Tibial artery (tissue), 4 donors: ENCODE measurements around the gene ZBTB40.

Experiments used
- DNase-seq, 2 donors: peaks; one replicate each; pipeline ENCODE4 v3.0.0-alpha.2; 2019
- H3K27ac ChIP-seq, 2 donors: fragments of 200-600 bp; sonication (generic) in 1 of 2; 1 replicate in 1 of 2; 2 replicates in 1 of 2; pipeline ENCODE4 v1.5.1; 2018 to 2019; ENCODE audit warnings: mild to moderate bottlenecking in 1 of 2
- H3K27me3 ChIP-seq, 2 donors: fragments of 200-600 bp; sonication (generic) in 1 of 2; one replicate each; pipeline versions ENCODE4 v1.5.1 to v1.6.0; 2016 to 2019
- H3K36me3 ChIP-seq, 3 donors: fragments of 200-600 bp; sonication (generic) in 2 of 3; one replicate each; pipeline ENCODE4 v1.5.1; 2016 to 2019; ENCODE audit warnings: mild to moderate bottlenecking in 2 of 3
- H3K4me1 ChIP-seq, 4 donors: fragments of 200-600 bp; sonication (generic) in 2 of 4; 1 replicate in 3 of 4; 2 replicates in 1 of 4; pipeline ENCODE4 v1.5.1; 2016 to 2019
- H3K4me3 ChIP-seq, 2 donors: fragments of 200-600 bp; sonication (generic) in 1 of 2; 1 replicate in 1 of 2; 2 replicates in 1 of 2; pipeline ENCODE4 v1.5.1; 2018 to 2019; ENCODE audit warnings: mild to moderate bottlenecking in 2 of 2
- H3K9me3 ChIP-seq, 3 donors: fragments of 200-600 bp; sonication (generic) in 1 of 3; one replicate each; pipeline ENCODE4 v1.5.1; 2016 to 2019
- CTCF ChIP-seq, 2 experiments: fragments of 200-600 bp in 1 of 2; fragments of 450-650 bp in 1 of 2; IDR thresholded peaks; one replicate each; pipeline ENCODE4 v1.5.1; 2017 to 2019; ENCODE audit warnings: antibody characterized with exemption in 2 of 2, mild to moderate bottlenecking in 1 of 2, moderate library complexity in 1 of 2
- intact Hi-C: fragments of 100-400 bp; cut with DNase I; formaldehyde crosslinking; loops from one replicate; pipeline ENCODE4 v1.15.0; 2023; ENCODE audit warnings: low total_unique reads

The ZBTB40 gene

GRCh38 chr1:22545141-22545540 lies 93.5 kb downstream of the ZBTB40 start:
- H3K4me3 ChIP-seq = no peak overlapping the region
- no peak for TF ChIP-seq CTCF (IDR thresholded peaks at IDR 0.05)
- H3K36me3 ChIP-seq = no peaks in the 10 kb centered on the region
- no peak for DNase-seq
- H3K9me3 ChIP-seq = no peaks in the 10 kb centered on the region
- intact Hi-C loops = loop anchor here (10.0 kb wide), 1 partner anchor 110 kb away; no protein-coding TSS in a partner anchor
- peaks cover 0 to 54% of the 10 kb centered on the region in 2 donors for H3K27me3 ChIP-seq
- H3K27ac ChIP-seq = no peak overlapping the region
- no peaks in the 10 kb centered on the region for H3K4me1 ChIP-seq

GRCh38 chr1:22547186-22547817 lies 95.7 kb downstream of the ZBTB40 start:
- peaks cover 0 to 76% of the 10 kb centered on the region in 2 donors for H3K27me3 ChIP-seq
- TF ChIP-seq CTCF (IDR thresholded peaks at IDR 0.05) = no peak
- H3K4me1 ChIP-seq = no peaks in the 10 kb centered on the region
- intact Hi-C loops = loop anchor here (10.0 kb wide), 1 partner anchor 113 kb away; no protein-coding TSS in a partner anchor
- no peaks in the 10 kb centered on the region for H3K36me3 ChIP-seq
- H3K9me3 ChIP-seq = no peaks in the 10 kb centered on the region
- DNase-seq = no peak
- no peak overlapping the region for H3K4me3 ChIP-seq
- no peak overlapping the region for H3K27ac ChIP-seq

- Histone ChIP-seq H3K4me1 (no peaks in the 10 kb centered on the region), H3K9me3 (no peaks in the 10 kb centered on the region), H3K36me3 (no peaks in the 10 kb centered on the region), H3K4me3 (no peak overlapping the region), H3K27ac (no peak overlapping the region), H3K27me3 (peaks cover 0 to 76% of the 10 kb centered on the region in 2 donors)
- DNase-seq = no peak
- no peak for TF ChIP-seq CTCF (IDR thresholded peaks at IDR 0.05)
- intact Hi-C loops = loop anchor here (10.0 kb wide), 1 partner anchor 113 kb away; no protein-coding TSS in a partner anchor
Observed at GRCh38 chr1:22547818-22548462, 96.3 kb downstream of the ZBTB40 start.

- H3K4me3 ChIP-seq = no peak overlapping the region
- peaks cover 0 to 80% of the 10 kb centered on the region in 2 donors for H3K27me3 ChIP-seq
- no peaks in the 10 kb centered on the region for H3K4me1 ChIP-seq
- H3K36me3 ChIP-seq = no peaks in the 10 kb centered on the region
- no peak overlapping the region for H3K27ac ChIP-seq
- intact Hi-C loops = no loop called here
- H3K9me3 ChIP-seq = no peaks in the 10 kb centered on the region
- no peak for TF ChIP-seq CTCF (IDR thresholded peaks at IDR 0.05)
- DNase-seq = no peak
Observed at GRCh38 chr1:22550021-22550420, 98.4 kb downstream of the ZBTB40 start.

- no peak overlapping the region for H3K27ac ChIP-seq
- no peak for TF ChIP-seq CTCF (IDR thresholded peaks at IDR 0.05)
- no peak for DNase-seq
- H3K9me3 ChIP-seq = no peaks in the 10 kb centered on the region
- no peak overlapping the region for H3K4me3 ChIP-seq
- intact Hi-C loops = no loop called here
- no peaks in the 10 kb centered on the region for H3K36me3 ChIP-seq
- peaks cover 0 to 83% of the 10 kb centered on the region in 2 donors for H3K27me3 ChIP-seq
- no peaks in the 10 kb centered on the region for H3K4me1 ChIP-seq
Observed at GRCh38 chr1:22551591-22551990, 99.9 kb downstream of the ZBTB40 start.
